ENCODE measurements around the gene UTP25.

UTP25 gene

GRCh38 chr1:209805875-209806760 lies 21.7 kb upstream of the UTP25 start, which contains the start of gene IRF6:
IRF6 (minus strand) TSS chr1:209806142; CDS start chr1:209801413, 4,729 bp downstream.
- DNase-seq: peak; percentile 79

DNA sequence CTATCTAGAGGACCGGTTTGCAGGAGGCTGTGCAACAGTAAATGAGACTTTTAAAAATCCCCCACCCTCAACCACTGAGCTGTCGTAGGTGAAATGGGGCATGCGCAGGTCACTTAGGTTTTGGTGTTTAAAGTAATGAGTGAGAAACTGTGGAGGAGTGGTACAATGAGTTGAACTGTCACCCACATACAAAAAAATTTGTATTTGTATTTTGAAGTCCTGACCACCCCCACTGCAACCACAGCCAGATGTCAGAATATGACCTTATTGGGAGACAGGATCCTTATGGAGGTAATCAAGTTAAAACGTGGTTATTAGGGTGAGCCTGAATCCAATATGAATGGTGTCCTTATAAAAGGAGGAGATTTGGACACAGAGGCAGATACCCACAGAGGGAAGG lies 20.3 kb upstream of the UTP25 start:
- DNase-seq: no peak

- DNase-seq: peak; percentile 89
Measured at GRCh38 chr1:209808059-209808581, 19.7 kb upstream of the UTP25 start.

DNA sequence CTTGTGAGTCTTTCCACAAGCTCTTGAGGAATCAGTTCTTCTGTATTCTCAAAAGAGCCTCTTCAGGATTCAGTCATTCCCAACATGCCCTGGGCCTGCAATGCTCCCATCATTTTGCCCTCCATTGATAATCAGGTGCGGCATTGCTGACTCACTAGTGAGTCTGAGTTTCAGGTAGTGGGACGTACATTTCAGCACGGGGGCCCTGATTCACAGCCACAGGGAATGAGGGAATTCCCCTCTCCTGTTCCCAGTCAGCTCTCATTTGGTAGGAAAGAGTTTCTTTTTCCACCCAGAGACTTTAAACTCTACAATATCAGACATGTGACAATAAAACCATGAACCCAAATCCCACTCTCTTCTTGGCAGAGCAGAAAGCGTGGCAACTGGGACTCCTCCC lies 18.2 kb upstream of the UTP25 start:
- DNase-seq: no peak

DNA sequence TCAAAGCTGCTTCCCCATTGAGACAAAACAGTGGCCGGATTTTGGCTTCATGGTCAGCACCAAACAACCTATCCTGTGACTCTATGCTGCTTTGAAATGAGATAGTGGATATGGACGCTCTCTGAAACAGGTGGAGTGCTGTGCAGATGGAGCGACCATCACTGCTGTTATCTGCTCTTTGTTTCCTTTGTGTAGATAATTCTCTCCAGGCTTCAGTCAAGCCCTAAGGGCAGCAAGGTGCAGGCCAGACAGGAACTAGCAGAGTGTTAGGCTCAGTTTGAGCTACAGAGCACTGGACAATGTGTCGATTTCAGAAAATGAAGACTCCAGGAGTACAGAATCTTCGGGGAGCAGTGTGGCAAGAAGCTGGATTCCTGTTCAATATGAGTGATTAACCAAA lies 17.0 kb upstream of the UTP25 start:
- DNase-seq: no peak

DNA sequence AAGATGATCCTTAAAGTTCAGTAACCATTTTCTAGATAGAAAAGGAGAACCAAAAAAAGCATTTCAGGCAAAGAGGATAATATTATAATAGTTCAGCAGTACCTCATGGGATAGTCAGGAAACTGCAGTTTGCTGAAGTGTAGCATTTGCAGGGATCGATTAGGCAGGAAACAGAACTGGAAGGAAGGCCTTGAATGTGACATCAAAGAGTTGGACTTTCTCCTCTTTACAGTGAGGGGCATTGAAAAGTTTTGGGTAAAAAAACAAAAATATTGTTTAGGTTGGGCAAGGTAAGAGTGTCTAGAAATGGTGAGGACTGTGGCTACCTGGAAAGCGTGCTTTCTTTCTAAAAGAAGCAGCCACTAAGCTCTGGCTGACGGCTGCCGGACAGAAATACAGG lies 13.9 kb upstream of the UTP25 start:
- DNase-seq: no peak

DNA sequence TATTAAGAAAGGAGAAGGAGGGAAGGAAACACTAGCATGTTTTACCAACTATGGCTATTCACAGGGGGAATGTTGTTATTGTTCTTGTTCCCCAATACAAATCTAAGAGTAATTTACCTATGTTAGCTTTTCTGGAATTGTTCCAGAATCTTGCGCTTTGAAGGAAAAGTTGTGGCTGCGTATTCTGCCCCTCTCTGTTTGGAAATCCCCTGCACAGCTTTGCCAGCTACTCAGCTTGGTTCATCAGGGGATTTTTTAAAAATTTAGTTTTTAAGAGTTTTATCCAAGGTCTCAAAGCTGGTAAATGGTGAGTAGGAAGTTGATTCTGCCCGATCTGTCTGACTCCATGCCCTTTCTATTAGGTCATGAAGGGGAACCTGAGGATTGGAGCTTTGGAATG lies 12.3 kb upstream of the UTP25 start:
- DNase-seq: no peak

- no peak for DNase-seq
Measured at GRCh38 chr1:209815931-209816341, 11.8 kb upstream of the UTP25 start.

DNA sequence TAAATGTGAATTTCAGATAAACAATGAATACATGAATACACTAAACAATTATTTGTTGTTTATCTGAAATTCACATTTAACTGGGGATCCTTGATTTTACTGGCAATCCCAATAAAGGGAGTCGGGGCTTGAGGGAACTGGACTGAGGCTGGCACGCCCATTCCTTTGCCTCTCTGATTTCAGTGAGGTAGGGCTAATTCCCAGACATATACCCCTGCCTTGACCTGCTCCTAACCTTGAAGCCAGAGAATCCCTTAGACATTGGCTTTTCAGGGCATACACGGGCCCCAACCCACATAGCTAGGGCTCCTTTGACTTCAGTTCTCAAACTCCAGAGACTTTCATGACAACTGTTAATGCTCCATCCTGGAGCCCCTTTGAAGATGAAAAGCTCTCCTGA lies 10.8 kb upstream of the UTP25 start:
- DNase-seq: no peak

DNA sequence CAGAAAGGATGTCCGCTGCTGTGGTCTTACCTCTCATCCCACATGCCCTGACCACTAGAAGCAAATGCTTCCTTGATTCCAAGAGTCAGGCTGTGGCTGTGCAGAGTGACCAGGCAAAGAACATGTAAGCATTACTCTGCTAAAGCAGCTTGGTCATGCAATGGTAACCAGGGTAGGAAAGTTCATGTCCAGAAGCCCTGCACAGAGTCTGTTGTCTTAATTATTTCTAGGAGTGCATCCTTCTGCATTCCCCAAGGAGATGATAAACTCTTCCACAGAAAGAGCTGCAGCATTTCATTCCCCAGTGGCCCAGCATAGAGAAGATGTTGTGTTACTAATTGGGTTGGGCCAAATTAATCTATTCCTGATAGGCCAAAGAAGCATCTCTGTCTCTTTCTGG lies 10.1 kb upstream of the UTP25 start:
- DNase-seq: no peak

GRCh38 chr1:209819058-209819457 lies 8.7 kb upstream of the UTP25 start:
- no peak for DNase-seq

- no peak for DNase-seq
Measured at GRCh38 chr1:209820986-209821385, 6.8 kb upstream of the UTP25 start.

GRCh38 chr1:209822706-209823105 lies 5.1 kb upstream of the UTP25 start:
- DNase-seq: no peak

GRCh38 chr1:209823143-209824041 lies 4.4 kb upstream of the UTP25 start:
- peak; percentile 69 for DNase-seq

GRCh38 chr1:209825591-209826434 lies 2.0 kb upstream of the UTP25 start:
- DNase-seq: no peak

DNA sequence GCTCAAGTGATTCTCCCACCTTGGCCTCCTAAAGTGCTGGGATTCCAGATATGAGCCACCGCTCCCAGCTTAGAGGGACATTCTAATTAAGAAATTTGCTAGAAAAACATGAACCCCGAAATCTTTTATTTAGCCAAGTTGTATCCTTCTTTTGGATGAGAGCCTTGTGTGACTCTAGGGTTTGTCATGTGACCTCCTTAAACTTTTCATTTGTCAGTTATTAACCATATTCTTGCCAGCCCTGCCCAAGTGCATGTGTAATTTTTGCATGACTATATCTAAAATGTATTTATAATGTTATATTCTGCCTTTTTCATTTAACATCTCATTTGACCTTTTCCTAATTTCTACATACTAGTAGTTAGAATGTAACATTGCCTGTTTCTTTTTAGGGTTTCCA lies 1.9 kb downstream of the UTP25 start:
- DNase-seq: no peak

GRCh38 chr1:209830722-209831121 lies 3.0 kb downstream of the UTP25 start:
- DNase-seq: no peak

DNA sequence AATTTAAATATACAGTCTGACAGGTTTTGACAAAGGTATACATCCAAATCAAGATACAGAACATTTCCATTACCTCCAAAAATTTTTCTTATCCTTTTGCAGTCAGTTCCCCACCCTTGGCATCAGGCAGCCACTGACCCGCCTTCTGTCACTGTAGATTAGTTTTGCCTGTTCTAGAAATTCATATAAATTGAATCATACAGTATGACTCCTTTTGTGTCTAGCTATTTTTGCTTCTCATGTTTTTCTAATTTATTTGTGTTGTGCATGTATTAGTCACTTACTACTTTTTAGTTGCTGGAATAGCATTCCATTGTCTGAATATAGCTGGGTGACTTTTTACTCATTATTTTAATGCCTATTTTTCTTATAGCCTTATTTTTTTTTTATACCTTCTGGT lies 3.8 kb downstream of the UTP25 start:
- no peak for DNase-seq

GRCh38 chr1:209835782-209836298 lies 8.1 kb downstream of the UTP25 start:
- no peak for DNase-seq

GRCh38 chr1:209837671-209838070 lies 9.9 kb downstream of the UTP25 start:
- DNase-seq: no peak

GRCh38 chr1:209838537-209838936 lies 10.8 kb downstream of the UTP25 start:
- no peak for DNase-seq

DNA sequence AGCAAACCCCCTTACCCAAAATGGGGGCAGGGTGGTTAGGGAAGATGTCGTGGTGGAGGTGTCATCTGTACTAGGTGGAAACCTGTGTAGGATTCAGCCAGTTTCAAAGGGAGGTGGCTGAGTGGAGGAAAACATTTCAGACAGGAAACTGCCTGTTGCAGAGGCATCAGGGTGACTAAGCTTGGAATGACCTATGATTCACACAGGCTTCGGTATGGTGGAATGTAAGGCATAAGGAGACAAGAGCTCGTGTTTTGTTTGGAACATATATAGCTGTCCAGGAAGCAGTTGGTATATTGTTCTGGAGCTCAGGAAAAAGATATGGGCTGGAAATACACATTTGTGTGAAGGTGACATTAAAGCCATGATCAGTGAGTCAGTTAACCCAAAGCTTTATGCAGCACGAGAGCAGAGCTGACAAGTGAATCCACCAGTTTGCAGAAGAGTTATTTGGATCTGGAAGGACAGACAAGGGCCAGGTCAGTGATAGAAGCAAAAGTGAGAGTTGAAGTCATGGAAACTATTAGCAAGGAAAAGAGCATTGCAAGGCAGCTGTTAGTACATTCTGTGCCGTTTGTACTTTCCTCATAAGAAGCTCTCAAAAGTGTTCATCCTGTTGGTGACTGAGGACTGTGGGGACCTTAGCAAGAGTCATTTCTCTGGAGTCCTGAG lies 12.2 kb downstream of the UTP25 start:
- DNase-seq: peak; percentile 59
